ENCODE data around the gene GSN. TPM values are rescaled to one million over a fixed set of nuclear protein-coding genes. Genes with fewer than 3 reads are reported as not detected.

The GSN gene
- total and polyA plus RNA-seq, 9 of the 15 experiments (the other 6 are each of a cell fraction or from before 2014, with no cell fraction given): 0.39 to 16.6 (median 8.2) TPM

DNA sequence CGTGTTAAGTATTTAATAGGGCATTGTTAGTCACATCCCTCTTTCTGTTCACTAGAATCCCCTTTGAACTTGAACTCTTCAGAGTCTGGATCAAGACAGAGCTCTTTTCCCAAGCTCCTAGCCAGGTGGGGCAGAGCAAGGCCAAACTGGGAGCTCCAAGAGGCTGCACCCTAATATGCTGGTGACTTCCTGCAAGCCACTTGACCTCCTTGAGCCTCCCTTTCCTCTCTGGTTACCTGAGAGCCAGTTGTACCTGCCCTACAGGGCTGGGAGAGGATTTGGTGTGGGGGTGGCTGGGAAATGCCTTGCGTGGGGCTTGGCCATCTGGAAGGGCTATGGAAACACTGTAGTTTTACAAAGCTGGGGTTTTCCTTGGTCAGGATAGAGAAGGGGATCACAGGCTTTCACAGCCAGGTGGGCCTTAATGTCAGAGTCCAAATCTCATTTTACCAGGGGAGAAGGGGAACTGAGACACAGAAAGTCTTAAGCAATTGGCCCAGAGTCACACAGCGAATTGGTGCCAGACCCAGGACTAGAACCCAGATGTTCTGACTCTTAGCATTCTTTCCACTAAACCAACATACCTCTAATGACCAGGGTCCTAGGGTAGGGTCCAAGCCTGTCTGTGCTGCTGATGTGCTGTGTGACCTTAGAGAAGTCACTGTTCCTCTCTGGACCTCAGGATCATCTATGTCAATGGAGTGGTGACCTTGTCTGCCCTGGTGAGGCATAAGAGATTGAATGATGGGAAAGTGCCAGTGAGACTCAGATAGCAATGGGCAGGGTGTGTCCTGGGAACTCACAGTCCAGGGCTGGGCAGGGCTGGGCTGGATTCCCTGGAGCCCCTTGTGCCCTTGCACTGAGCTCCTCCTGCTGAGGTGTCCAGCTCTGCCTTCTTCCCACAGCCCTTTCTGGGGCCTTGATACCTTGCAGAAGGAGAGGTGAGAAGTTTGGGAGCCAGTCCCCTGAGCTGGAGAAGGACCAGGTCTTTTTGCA lies 35.8 kb downstream of the GSN start:
- WGBS (ENCODE audit: insufficient coverage, low coverage, missing lambda C conversion rate): 40% methylated on average over 3 of the region's 3 CpGs
- Histone ChIP-seq H3K4me1 (replicated peaks in 1 of 2; ENCODE audit: control insufficient read depth in 2 of 2, insufficient read depth in 2 of 2, low read length in 2 of 2) (peaks cover 0 to 16% of the 10 kb centered on the region in 2 experiments; a peak in 3 of 5 replicates), H3K27ac (ENCODE audit: extremely low read depth, low read depth, low read length) (no peak overlapping the region), H3K4me2 (ENCODE audit: insufficient read depth, low read length) (no peak overlapping the region), H3K4me3 (no peak overlapping the region), H3K9ac (ENCODE audit: insufficient read depth in 1 of 2, low read depth in 2 of 2, low read length in 2 of 2) (no peak overlapping the region), H3K36me3 (ENCODE audit: control insufficient read depth, insufficient read depth, low read length) (no peaks in the 10 kb centered on the region), H3K9me1 (ENCODE audit: control insufficient read depth, insufficient read depth, low read length) (no peaks in the 10 kb centered on the region), H3K27me3 (ENCODE audit: control insufficient read depth in 2 of 2, insufficient read depth in 2 of 2, low read length in 2 of 2) (no peaks in the 10 kb centered on the region), H4K20me1 (replicated peaks; ENCODE audit: control insufficient read depth, insufficient read depth, low read length) (no peaks in the 10 kb centered on the region), H2AFZ (ENCODE audit: low read depth, low read length) (no peak overlapping the region), H3K9me3 (replicated peaks; ENCODE audit: control insufficient read depth, insufficient read depth, low read depth, low read length) (no peaks in the 10 kb centered on the region), H3K79me2 (ENCODE audit: control insufficient read depth, insufficient read depth, low read length) (no peaks in the 10 kb centered on the region)
- in situ Hi-C loops (cut with MboI): no loop called here
- FAIRE-seq (no peak), DNase-seq (ENCODE audit: extremely low read depth in 1 of 4, low spot score in 3 of 4) (no peak), ATAC-seq (no peak)
- no TSS peak for BruUV-seq (replicated peaks)
- ChIA-PET POLR2A (interaction anchor here (1.0 to 1.3 kb wide), 2 partner anchors 10 kb away, joined by 3 read pairs; no protein-coding TSS in a partner anchor), CTCF (ENCODE audit: low intra/inter-chr PET ratio) (no interaction called here)
- intact Hi-C loops (cut with micrococcal nuclease): no loop called here
- TF ChIP-seq ZNF175 (CRISPR knock-in tag; IDR thresholded peaks at IDR 0.05; ENCODE audit: low read depth) (no peak), MAFG (tag; conservative IDR thresholded peaks at IDR 0.05) (no peak), ZNF507 (tag; conservative IDR thresholded peaks at IDR 0.05) (no peak), EWSR1 (IDR thresholded peaks at IDR 0.05; ENCODE audit: borderline replicate concordance, low read depth, partially characterized antibody) (no peak), IRF1 (CRISPR knock-in tag; IDR thresholded peaks at IDR 0.05; ENCODE audit: borderline replicate concordance) (no peak), CBFA2T2 (conservative IDR thresholded peaks at IDR 0.05) (no peak), CCNT2 (IDR thresholded peaks at IDR 0.05; ENCODE audit: borderline replicate concordance, extremely low read depth, insufficient read length, low read depth, low read length) (no peak), RBM25 (IDR thresholded peaks at IDR 0.05; ENCODE audit: low read depth, low read length, severe bottlenecking) (peak; percentile 26), ZFP36 (IDR thresholded peaks at IDR 0.05; ENCODE audit: low read depth, low read length, partially characterized antibody) (peak; percentile 33), CEBPZ (IDR thresholded peaks at IDR 0.05; ENCODE audit: borderline replicate concordance, low read depth, low read length) (no peak), SOX6 (IDR thresholded peaks at IDR 0.05) (no peak), CHD1 (IDR thresholded peaks at IDR 0.05; ENCODE audit: low read length) (no peak), BCOR (IDR thresholded peaks at IDR 0.05) (0 out of 2 replicates have a peak, but pooled peaks have one; percentile 37), SMARCE1 (IDR thresholded peaks at IDR 0.05) (no peak)
- TF ChIP-seq, protein P1, sequence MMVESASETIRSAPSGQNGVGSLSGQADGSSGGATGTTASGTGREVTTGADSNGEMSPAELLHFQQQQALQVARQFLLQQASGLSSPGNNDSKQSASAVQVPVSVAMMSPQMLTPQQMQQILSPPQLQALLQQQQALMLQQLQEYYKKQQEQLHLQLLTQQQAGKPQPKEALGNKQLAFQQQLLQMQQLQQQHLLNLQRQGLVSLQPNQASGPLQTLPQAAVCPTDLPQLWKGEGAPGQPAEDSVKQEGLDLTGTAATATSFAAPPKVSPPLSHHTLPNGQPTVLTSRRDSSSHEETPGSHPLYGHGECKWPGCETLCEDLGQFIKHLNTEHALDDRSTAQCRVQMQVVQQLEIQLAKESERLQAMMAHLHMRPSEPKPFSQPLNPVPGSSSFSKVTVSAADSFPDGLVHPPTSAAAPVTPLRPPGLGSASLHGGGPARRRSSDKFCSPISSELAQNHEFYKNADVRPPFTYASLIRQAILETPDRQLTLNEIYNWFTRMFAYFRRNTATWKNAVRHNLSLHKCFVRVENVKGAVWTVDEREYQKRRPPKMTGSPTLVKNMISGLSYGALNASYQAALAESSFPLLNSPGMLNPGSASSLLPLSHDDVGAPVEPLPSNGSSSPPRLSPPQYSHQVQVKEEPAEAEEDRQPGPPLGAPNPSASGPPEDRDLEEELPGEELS (CRISPR knock-in tag; IDR thresholded peaks at IDR 0.05; ENCODE audit: borderline replicate concordance): no peak

Measured in K562 (cell line).